ENCODE measurements around the gene BRINP3. TPM values are rescaled to one million over a fixed set of nuclear protein-coding genes. Genes with fewer than 3 reads are reported as not detected.
A peak's percentile ranks its signal among the peaks of the same experiment; 100 is the strongest.
"Not testable (repeated sequence)": the region's sequence is repeated elsewhere in the genome, so short reads cannot be mapped to it uniquely, and the experiment has no call there.

The BRINP3 gene
- polyA plus RNA-seq, 10 donors = 0.20 to 1.8 (median 0.76) TPM

GRCh38 chr1:190120564-190120963, 357.1 kb downstream of the BRINP3 start:
- not testable (repeated sequence) for DNase-seq

- DNase-seq = no peak
Observed at GRCh38 chr1:190119683-190120082, 358.0 kb downstream of the BRINP3 start.

GRCh38 chr1:190116921-190117320, 360.7 kb downstream of the BRINP3 start:
- no peak for DNase-seq

DNA sequence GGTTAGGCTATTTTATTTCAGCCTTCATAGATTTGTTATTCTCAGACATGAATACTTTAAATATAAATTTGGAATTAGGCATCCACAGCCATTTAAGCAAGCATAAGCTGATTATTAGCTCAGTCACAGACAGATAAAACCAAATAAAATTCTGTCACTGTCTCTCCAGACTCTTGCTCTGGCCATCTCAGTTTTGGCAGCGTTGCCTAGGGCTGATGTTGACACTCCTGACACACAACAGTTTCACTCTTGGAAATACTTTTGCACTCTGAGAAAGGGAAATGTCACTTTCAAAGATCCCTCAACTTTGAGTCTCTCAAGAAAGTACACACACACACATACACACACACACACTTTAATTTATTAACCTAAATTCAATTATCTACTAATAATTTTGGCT, 372.7 kb downstream of the BRINP3 start:
- no peak for DNase-seq

DNA sequence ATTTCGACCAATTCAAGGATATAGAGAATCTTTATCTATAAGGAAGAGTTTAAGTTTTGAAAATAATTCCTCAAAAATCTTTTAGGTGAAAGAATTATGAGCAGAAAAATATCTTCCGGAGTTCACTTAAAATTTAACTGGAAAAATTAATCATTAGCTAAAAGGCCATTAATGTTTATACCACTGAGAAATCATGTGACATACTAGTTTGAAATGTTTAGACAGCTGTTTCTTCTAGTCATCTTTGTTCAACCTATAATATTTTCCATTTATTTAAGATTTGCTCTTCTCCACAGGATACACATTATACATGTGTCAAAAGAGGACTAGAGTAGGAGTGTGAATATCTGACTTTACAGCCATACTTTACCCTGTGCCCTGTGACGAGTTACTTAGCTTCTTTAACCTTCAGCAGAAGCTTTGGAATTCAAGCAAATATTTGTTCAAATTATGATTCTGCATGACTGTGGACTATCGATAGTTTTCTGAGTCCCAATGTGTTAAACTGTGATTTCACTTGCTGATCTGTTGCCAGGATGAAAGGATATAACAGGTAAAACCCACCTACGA, 374.8 kb downstream of the BRINP3 start:
- no peak for DNase-seq

DNA sequence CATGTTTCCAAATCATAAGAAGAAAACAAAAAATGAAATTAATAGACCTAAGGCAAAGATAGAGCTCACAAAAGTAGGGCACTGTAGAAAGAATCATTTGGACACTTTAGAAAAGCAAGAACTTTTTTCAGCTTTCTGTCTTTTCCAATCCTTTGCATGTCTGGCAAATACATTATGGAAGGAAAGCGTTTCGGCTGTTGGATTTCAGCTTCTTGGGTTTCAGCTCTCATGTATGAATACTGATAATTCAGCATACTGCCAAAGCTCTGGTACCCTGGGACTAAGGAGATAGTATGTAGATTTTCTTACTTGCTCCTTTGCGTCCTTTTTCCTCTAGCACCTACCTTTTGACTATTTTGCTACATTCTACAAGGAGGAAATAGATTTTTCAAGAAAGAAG, 375.9 kb downstream of the BRINP3 start:
- DNase-seq = peak in 1 of 3 donors; percentile 31

GRCh38 chr1:190098756-190099155, 378.9 kb downstream of the BRINP3 start:
- DNase-seq = no peak

DNA sequence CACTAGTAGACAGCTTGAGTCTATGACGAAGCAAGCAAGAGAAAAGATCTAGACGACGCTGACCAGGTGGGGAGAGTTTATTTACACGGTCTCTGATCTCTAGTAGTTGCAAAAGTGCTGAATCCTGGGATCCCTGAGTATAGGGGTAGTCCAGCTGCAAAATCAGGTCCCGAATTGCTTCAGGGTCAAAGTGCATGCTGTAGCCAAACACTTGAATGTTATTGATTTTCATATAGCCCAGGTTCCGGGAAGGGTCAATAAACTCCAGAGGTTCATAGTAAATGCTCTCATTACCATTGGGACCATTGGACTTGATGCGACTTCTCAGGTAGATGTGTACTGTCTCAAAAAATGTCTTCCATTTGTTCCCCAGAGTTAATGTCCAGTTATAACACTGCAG, 379.6 kb downstream of the BRINP3 start:
- DNase-seq = no peak

GRCh38 chr1:190095596-190095995, 382.1 kb downstream of the BRINP3 start:
- DNase-seq = no peak

DNA sequence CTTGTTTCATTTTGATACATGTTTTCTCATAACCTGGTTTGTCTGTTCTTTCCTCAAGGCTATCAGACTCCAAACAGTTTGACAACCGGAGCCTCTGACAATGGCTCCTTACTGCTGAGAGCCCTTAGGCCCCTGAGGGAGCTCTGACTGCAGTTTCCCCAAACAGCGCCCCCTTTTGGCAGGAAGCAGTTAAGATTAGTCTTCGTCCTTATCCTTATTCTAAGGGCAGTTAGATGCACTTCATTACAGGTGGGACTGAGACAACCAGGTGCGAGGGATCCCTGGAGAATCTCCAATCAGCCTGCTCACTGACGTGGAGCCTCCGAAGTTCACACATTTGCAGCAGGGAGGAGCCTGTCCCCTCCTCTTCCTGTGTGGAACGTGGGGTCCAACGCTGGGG, 393.1 kb downstream of the BRINP3 start:
- DNase-seq = no peak

- DNase-seq = no peak
Observed at GRCh38 chr1:190068304-190068703, 409.4 kb downstream of the BRINP3 start.

- no peak for DNase-seq
Observed at GRCh38 chr1:190067592-190067991, 410.1 kb downstream of the BRINP3 start.

- DNase-seq = no peak
Observed at GRCh38 chr1:190066011-190066410, 411.7 kb downstream of the BRINP3 start.

- no peak for DNase-seq
Observed at GRCh38 chr1:190049314-190049713, 428.4 kb downstream of the BRINP3 start.

Measured in muscle of back (tissue), 11 donors.